CD4-positive, alpha-beta T cell treated with Interferon alpha-2 for 1 hour (primary cell): ENCODE results near the gene UTP3.
A peak's percentile ranks its signal among the peaks of the same experiment; 100 is the strongest.
"Not testable (repeated sequence)": the region's sequence is repeated elsewhere in the genome, so short reads cannot be mapped to it uniquely, and the experiment has no call there.

ENCODE experiments used
- DNase-seq, 2 donors: peaks; one replicate each; pipeline ENCODE4 v3.0.0-alpha.2; 2020 to 2022

UTP3 gene

DNA sequence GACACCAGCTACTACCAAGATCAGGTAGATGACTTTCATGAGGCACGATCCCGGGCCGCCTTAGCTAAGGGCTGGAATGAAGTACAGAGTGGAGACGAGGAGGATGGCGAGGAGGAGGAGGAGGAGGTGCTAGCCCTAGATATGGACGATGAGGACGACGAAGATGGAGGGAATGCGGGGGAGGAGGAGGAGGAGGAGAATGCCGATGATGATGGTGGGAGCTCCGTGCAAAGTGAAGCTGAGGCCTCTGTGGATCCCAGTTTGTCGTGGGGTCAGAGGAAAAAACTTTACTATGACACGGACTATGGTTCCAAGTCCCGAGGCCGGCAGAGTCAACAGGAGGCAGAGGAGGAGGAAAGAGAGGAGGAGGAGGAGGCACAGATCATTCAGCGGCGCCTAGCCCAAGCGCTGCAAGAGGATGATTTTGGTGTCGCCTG, 481 bp downstream of the UTP3 start:
- peak in 1 of 2 donors; percentile 16 for DNase-seq

DNA sequence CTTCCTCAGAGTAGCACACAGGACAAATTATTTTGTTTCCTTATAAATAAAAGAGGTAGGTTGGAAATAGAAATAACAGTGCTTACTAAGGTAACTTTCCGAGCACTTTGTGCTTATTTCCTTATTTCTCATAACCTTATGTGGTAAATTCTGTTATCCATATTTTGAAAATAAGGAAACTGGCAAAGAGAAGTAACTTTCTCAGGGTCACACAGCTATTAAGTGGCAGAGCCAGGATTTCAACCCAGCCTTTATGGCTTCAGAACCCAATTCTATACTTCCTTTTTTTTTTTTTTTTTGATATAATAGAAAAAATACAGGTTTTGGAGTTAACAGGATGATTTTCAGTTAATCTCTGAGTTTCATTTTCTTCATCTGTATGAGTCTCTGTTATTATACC, 3.3 kb downstream of the UTP3 start:
- DNase-seq = no peak

DNA sequence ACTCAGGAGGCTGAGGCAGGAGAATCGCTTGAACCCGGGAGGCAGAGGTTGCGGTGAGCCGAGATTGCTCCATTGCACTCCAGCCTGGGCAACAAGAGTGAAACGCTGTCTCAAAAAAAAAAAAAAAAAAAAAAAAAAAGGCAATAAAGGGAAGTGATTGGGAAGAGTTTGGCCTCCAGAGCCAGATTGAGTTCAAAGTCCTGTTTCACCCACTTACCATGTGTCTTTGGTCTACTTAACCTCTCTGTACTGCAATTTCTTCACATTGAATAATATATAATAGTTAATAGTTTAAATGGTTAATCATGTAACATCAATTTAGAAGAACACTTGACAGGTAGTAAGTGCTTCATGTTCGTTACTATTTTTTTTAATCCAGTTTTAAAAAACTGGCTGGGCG, 6.3 kb downstream of the UTP3 start:
- not testable (repeated sequence) for DNase-seq

DNA sequence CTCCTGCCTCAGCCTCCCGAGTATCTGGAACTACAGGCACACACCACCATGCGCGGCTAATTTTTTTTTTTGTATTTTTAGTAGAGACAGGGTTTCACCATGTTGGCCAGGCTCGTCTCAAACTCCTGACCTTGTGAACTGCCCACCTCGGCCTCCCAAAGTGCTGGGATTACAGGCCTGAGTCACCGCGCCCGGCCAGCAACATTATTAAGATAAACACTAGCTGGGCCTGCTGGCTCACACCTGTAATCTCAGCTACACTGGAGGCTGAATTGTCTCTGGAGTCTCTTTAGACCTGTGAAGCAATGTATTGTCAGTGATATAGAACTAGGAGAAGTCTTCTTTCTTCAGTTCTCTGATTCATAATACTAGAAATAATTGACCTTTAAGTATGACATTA, 10.1 kb downstream of the UTP3 start:
- not testable (repeated sequence) for DNase-seq

DNA sequence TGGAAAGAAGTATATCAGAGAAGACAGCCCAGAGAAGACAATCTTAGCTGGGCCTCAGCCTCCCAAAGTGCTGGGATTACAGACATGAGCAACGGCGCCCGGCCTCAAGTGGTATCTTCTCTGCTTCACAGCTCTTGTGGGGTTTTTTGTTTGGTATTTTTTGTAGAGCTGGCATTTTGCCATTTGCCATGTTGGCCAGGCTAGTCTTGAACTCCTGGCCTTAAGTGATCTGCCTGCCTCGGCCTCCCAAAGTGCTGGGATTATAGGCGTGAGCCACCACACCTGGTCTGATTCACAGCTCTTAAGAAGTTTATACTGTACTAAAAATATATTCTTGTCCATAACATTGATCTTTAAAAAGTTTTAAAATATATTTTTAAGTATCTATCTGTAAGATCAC, 12.4 kb downstream of the UTP3 start:
- no peak for DNase-seq

DNA sequence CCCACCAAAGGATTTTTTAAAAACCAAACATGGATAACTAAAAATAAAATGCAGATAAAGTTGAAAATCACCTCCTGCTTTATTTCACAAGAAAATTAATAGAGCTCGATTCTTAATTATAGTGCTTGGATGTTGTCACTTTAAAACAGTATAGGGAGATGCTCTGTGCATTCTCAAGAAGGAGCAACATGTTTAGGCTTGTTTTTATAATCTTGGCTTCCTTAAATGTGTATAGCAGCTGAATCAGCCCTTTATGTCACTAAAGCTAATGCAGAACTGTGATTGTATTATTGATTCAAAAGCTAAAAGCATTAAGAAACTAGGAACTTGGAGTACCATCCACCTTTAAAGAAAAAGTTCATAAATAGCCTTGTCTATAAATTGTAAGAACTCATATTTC, 12.9 kb downstream of the UTP3 start:
- DNase-seq = no peak

DNA sequence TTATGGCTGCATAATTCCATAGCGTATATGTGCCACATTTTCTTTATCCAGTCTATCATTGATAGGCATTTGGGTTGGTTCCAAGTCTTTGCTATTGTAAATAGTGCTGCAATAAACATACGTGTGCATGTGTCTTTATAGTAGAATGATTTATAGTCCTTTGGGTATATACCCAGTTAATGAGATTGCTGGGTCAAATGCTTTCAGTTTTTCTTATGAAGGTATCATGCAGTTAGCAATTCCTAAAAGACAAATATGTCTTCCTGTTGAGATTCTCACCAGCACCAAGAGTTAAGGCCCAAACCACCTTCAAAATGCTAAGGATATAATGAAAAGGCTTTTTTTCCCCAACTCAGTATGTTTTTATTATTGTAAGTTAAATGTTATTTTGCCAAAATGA, 14.3 kb downstream of the UTP3 start:
- DNase-seq = not testable (repeated sequence)

DNA sequence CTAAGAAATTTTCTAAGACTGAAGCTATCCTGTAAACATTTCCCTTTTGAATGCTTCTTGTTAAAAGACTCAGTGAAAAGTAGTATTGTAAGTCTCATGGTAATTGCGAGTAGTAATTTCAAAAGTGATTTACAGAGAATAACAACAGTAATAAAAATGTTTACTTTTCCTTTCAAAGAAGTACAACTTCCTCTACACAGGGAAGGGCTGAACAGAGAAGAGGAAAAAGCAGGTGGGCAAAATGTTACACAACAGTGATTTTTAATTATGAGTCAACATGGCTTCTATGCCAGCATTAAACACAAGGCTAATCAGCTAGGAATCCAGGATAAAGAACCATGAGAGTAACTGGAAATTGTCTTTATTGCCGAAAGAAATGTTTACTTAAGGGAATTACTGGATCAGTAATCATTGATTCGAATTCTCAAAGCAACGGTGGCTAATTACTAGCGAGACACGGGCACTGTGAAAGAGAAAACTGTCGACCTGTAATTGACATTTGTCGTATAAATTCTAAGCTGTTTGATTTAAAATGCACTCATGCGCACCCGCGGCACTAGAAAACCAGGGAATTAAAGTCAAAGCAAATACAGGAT, 15.4 kb downstream of the UTP3 start:
- DNase-seq = no peak

DNA sequence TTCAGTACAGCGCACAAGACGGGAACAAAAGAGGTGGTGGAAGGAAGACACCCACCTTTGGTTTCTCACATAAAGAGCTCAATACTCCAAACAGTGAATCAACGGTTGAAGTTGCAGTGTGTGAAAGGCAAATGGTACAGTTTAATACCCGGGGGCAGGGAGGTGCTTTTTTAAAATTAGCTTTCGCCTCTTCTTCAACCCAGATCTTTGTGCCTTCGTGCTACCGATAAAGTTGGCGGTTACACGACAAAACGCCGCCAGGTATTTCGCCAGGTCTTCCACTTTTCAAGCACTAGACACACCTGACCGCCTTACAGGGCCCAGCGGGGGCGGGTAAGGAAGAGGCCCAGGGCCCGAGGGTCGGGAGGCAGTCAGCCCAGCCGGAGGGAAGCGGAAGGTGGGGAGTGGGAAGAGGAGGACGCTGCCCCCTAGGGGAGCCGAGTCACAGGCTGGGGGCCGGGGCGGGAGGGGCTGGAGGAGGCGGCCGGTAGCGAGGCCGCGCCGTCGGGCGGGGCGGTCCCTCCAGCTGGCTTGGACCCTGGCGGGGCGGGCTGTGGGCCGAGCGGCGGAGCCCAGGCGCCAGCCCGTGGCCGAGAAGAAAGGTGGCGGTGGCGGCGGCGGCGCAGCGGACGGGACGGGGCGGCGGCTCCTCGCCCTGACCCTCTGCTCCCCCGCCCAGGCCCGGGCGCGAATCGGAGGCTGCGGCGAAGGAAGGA, 16.0 kb downstream of the UTP3 start:
- DNase-seq = peak; percentile 62 to 73

DNA sequence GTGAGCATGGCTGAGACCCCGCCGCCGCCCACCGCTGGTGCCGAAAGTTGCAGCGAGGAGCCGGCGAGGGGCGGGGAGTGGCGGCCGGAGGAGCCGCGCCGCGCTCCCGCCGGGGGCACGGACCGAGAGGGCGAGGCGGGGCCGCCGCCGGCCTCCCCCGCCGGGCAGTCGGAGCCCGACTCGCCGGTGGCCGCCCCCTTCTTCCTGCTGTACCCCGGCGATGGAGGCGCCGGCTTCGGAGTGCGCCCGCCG, 16.5 kb downstream of the UTP3 start:
- DNase-seq = no peak

DNA sequence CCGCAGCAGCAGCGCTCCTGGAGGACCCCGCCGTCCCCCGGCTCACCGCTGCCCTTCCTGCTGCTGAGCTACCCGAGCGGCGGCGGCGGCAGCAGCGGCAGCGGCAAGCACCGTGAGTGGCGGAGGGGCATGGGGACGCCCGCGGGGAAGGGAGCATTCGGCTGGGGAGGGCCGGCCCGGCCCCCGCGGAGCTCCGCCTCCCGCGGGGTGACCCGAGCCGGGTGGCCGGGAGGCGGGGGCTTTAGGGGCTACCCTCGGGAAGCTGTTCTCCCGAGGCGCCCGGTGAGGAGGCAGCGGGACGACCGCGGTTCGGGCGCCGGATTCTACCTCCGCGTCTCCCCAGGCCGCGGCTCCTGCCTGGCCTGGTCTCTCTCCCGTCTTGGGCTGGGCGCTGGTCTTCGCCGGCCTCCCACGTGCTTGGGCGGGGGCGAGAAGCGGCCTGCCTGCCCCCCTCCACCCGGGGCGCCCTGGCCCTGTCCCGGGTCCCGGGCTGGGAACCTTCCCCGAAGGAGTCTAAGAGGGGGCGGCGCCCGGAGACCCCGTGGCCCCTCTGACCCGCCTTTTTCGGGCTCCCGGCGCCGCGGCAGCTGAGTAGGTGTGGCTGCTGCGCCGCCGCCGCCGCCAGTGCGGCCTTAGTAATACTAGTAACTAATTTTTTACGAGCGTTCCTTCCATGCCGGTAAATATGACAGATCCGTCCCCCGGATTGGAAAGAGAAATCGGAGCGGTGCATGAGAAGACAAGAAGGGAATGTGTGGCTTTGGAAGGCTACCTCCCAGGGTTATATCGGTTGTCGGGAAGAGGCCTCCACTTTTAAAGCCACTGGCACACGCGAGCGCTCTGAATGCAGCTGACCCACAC, 17.1 kb downstream of the UTP3 start:
- peak; percentile 67 to 81 for DNase-seq

DNA sequence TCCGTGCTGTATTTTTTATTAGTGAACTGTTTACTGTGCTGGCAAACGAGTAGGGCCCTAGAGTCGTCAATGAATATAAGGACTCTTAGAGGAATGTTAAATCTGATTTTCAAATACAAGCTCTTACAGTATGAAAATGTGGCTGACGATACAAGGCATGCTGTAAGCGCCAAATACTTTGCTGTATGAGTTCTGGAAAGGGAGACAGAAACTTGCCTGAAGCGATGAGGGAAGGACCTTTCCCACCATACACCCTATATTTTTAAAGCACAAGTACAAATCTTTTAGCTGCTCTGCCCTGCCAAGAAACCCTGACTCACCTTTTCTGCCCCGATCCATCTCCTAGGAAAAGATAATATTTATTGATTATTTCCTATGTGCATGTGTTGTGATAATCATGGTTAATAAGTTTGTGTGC, 17.7 kb downstream of the UTP3 start:
- DNase-seq = no peak

DNA sequence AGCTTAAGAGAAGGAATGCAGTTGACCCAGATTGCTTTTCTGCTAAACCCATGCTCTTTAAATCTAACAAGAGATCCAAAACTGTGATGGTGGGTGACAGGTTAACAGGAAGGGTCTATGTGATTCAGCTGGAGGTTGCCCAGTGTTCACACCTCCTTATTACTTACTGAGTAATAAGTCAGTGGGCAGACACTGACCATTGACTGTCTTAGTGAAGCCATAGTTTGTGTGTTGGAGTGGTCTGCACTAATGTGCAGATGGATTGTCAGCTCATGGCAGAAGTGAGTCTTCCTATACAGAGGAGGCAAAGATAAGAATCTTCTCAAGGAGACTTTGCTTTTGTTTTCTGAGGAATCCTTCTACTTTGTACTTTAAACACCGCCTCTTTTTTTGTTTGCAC, 18.2 kb downstream of the UTP3 start:
- no peak for DNase-seq

DNA sequence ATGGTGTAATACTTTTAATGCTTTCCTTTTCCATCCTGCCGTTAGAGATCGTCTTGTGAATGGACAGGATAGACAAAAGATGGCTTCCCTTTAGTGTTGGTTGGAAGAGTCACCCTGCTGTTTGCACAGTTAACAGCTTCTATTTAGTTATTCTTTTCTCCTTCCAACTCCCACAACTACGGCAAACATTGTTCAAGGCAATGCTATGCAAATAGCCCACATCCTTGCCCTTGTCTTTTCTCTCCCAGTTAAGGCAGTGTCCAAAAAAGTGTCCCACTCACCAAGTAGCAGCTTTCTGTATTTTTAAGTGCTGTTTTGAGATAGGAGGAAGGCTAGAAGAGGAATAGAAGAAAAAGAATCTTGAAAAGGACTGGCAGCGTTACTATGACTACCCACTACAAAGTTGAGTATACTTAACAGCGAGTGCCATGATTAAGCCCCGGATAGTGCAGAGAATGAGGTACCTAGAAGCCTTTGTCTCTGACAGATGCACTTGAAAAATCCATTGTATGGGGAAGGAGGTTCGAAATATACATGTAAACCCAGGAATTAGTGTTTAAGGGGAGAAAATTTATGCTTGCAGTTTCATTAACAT, 21.4 kb downstream of the UTP3 start:
- DNase-seq = no peak

DNA sequence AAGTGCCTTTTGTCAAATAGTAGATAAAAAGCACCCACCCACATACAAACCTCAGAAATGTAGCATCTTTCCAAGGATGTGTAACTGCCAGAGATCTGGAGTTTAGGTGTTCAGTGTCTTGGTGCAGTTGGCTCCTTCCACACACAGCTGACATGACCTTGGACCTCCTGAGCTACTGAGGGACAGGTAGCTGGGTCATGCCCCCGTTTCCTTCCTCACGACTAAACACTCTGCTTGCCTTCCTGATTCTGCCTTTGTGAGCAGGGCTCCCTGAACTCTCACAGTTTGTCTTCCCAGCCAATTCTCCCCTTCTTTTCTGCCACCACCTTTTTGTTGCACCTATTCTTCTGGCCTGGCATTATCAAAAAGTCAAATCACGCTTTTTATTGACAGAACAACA, 23.3 kb downstream of the UTP3 start:
- no peak for DNase-seq

DNA sequence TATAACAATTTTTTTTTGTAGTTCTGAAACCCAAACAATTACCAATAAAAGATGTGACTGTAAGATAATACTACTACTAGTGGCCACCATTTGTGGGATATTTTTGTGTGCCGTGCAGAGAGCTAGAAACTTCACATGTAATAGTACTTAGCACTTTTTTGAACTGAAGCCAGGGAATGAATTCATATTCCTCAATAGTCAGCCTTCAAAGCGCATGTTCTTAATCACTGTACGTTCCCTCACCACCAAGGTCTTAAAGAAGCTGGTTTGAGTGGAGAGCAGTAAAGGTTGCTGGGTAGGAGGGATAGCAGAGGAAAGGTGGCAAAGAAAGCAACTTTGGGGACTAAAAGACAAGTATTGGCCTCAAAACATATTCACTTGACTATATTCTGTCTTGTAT, 23.8 kb downstream of the UTP3 start:
- DNase-seq = no peak

DNA sequence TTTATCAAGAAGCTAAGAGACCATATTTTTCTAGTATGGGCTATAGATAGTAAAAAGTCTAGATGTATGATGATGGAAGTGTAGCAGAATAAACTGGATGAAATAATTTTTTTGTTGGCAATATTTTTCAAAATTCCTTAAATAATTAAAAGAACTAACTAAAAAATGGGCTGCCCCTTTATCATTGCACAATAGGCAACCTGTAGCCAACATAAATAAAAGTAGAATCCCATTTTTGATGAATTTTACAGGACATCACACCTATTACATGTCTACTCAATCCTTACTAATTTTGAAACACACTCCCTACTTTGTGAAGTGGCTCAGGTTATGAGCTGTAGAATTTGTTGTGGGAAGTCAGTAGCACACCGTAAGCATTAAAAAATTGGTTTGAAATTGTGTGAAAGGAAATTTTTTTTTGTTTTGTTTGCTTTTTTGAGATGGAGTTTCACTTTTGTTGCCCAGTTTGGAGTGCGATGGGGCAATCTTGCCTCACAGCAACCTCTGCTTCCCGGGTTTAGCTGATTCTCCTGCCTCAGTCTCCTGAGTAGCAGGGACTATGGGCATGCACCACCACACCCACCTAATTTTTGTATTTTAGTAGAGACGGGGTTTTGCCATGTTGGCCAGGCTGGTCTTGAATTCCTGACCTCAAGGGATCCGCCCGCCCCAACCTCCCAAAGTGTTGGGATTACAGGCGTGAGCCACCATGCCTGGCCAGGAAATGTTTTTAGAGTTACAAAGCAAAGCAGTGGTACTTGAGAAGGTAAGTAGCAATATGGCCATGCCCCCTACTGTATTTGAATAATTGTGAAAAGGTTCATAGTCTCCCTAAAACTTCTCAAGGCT, 24.5 kb downstream of the UTP3 start:
- no peak for DNase-seq

DNA sequence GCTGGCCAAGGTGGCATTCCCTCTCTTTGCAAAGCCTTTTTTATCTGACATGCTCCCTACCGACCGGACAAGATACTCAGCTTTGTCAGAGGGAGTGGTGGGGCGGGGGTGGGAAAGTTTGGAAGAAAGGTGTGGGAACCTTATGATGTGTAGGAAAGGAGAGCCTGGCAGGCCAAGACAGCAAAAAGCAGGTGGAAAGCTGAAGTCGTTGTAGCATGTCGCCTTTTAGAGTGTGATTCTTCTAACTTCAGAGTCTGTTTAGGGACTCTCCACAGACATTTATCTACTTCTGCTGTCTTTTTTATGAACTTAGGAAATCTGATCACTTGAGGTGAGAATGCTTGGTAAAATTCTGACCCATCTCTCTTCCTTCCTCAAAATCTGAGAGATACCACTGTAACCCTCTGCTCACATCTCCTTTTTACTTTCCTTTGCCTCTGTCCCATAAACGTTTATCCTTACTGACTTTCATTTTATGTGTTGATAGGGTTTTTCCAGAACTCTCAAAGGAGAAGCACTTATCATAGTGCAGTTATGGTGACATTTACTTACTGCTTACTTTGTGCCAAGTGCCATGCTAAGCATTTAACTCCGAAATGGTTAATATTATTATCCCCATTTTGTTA, 25.2 kb downstream of the UTP3 start:
- DNase-seq = no peak

DNA sequence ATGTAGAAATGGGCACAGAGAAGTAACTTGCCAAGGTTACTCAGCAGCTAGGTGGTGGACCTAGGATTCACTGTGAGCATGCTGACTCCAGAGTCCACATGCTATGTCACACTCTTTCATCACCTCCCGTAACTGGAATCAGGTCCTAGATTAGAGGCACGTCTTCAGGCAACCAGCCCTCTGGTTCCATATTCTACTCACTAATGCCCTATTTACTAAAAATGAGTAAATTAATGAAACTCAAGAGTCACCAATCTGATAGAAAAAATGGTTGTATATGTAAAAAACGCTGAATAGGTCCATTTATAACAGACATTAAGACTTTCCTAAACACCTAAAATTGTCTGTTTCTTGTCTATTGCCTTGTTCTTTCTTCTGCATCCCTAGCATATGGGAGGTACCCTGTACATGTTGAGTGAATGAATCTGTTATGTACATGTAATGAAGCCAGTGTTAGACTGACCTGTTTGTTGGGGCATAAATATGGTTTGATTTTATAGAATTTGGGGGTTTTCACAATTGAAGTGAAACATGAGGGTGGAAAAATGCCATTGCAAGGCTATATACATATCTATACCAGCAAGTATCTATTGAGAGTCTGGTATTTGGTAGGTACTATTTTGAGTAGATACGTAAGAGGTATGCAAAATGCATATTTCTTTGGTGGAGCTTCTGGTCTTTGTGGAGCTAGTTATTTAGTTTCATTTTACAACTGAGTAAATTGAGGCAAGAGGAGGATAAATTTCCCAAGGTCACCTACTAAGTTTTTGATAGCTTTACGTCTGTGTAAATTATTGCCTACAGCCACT, 26.0 kb downstream of the UTP3 start:
- peak in 1 of 2 donors; percentile 29 for DNase-seq

DNA sequence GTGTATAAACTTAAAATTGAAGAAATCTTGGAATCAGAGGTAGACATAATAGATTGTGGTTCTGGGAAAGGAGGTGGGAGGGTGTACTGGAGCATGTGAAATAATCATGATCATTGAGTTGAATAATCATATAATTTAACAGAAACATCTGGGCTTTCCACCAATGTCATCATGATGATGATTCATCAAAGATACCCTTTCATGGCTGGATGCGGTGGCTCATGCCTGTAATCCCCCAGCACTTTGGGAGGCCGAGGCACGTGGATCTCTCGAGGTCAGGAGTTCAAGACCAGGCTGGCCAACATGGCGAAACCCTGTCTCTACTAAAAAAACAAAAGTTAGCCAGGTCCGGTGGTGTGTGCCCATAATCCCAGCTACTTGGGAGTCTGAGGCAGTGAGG, 26.8 kb downstream of the UTP3 start:
- peak in 1 of 2 donors; percentile 51 for DNase-seq

DNA sequence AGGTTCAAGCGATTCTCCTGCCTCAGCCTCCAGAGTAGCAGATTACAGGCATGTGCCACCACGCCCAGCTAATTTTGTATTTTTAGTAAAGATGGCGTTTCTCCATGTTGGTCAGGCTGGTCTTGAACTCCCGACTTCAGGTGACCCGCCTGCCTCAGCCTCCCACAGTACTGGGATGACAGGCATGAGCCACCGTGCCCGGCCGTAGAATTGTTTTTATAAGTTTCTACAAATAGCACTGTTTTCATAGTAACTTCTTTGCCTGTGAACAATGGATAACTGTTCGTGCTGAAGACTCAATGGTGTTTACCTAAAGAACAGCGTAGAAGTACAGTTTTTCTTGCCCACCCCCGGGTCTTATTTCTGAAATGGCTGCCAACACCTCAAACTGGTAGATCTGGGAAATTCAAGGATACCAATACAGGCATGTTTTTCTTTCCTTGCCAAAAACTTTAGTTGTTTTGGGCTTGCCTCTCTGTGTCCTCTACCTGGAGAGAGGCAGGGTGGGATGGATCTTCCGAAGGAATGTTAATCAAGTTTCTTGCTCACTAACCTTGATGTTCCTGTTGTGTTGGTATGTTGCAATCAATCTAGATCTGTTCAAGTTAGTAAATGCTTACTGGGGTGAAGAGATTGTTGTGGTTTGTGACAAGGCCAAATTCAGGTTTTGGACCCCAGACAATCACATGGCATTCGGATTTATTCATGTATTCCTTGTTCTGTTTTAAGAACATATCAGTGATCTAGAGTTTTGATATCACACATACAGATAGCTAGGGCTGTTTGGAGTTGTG, 30.7 kb downstream of the UTP3 start:
- DNase-seq = no peak
